Testis (tissue), 2 donors: ENCODE data around the gene KCNMB3.

Experiments
- CTCF ChIP-seq, 3 experiments: fragments of 450-650 bp in 2 of 3; fragments of 200-600 bp in 1 of 3; sonication (generic) in 1 of 3; IDR thresholded peaks; one replicate each; pipeline ENCODE4 v1.5.1; 2016 to 2019; ENCODE audit warnings: antibody characterized with exemption in 3 of 3, mild to moderate bottlenecking in 2 of 3, moderate library complexity in 1 of 3
- POLR2A ChIP-seq: fragments of 450-650 bp; IDR thresholded peaks from one replicate; pipeline ENCODE4 v1.6.1; 2017; ENCODE audit warnings: antibody characterized with exemption, mild to moderate bottlenecking, moderate library complexity

- TF ChIP-seq POLR2A (no peak), CTCF (IDR thresholded peaks at IDR 0.05) (no peak)
These were observed 14.2 kb upstream of the KCNMB3 start for GRCh38 chr3:179265092-179265491.
